SK-N-SH (cell line): ENCODE results near the gene NAT8L. TPM values are rescaled to one million over a fixed set of nuclear protein-coding genes. Genes with fewer than 3 reads are reported as not detected.

ENCODE experiments used
- CTCF ChIA-PET: fragments of 300-600, 350-600 bp; formaldehyde crosslinking; extraction: SDS; loops from one replicate; lab custom pipeline; 2021; lab: Yijun Ruan, JAX
- POLR2A ChIA-PET: fragments of 350-600 bp; sonication (Branson Sonifier 250); formaldehyde crosslinking; extraction: SDS; loops from one replicate; lab custom pipeline; 2020; ENCODE audit warnings: antibody characterized with exemption, inconsistent platforms; lab: Yijun Ruan, JAX
- DNase-seq: peaks from one replicate; pipeline ENCODE4 v3.0.0; 2012
- H2AFZ ChIP-seq: fragments of 200-600 bp; sonication (generic); 2 replicates; pipeline ENCODE4 v1.8.1; 2016; ENCODE audit warnings: antibody characterized with exemption, mild to moderate bottlenecking, low read depth
- H3F3A ChIP-seq: fragments of 200-600 bp; sonication (generic); replicated peaks from 2 replicates; pipeline ENCODE3; 2016; ENCODE audit warnings: antibody characterized with exemption, mild to moderate bottlenecking; ENCODE audit not compliant: insufficient read depth
- H3K27ac ChIP-seq, 2 experiments: fragments of 200-500 bp in 1 of 2; fragments of 200-600 bp in 1 of 2; sonication (Bioruptor generic) in 1 of 2; sonication (generic), shearing (Covaris generic) in 1 of 2; 2 replicates each; pipeline versions ENCODE4 v1.5.1 to v1.6.1; 2014 to 2016; ENCODE audit warnings: low read depth in 2 of 2, inconsistent platforms in 1 of 2, low read length in 1 of 2, mild to moderate bottlenecking in 1 of 2, mixed read lengths in 1 of 2
- H3K27me3 ChIP-seq: fragments of 200-600 bp; sonication (generic), shearing (Covaris generic); 2 replicates; pipeline ENCODE4 v1.6.1; 2016; ENCODE audit warnings: mixed run types; ENCODE audit not compliant: insufficient read depth
- H3K36me3 ChIP-seq, 2 experiments: fragments of 200-500 bp in 1 of 2; fragments of 200-600 bp in 1 of 2; sonication (Bioruptor generic) in 1 of 2; sonication (generic) in 1 of 2; replicated peaks in 1 of 2; 2 replicates each; pipeline versions ENCODE3 to v1.5.1; 2014 to 2016; ENCODE audit warnings: low read length in 1 of 2, mild to moderate bottlenecking in 1 of 2; ENCODE audit not compliant: insufficient read depth in 2 of 2, control insufficient read depth in 1 of 2
- H3K4me1 ChIP-seq, 2 experiments: fragments of 200-500 bp in 1 of 2; fragments of 200-600 bp in 1 of 2; sonication (Bioruptor generic) in 1 of 2; sonication (generic), shearing (Covaris generic) in 1 of 2; 2 replicates each; pipeline versions ENCODE4 v1.5.1 to v1.6.1; 2014 to 2016; ENCODE audit warnings: low read depth in 1 of 2, low read length in 1 of 2, mixed run types in 1 of 2; ENCODE audit not compliant: insufficient read depth in 2 of 2, control insufficient read depth in 1 of 2
- H3K4me2 ChIP-seq: fragments of 200-600 bp; sonication (generic), shearing (Covaris generic); 2 replicates; pipeline ENCODE4 v1.6.1; 2017; ENCODE audit warnings: mixed run types
- H3K4me3 ChIP-seq, 2 experiments: fragments of 200-500 bp in 1 of 2; fragments of 200-600 bp in 1 of 2; sonication (Bioruptor generic) in 1 of 2; sonication (generic), shearing (Covaris generic) in 1 of 2; 2 replicates each; pipeline versions ENCODE4 v1.5.1 to v1.8.1; 2014 to 2016; ENCODE audit warnings: low read depth in 2 of 2, inconsistent platforms in 1 of 2, low read length in 1 of 2, mild to moderate bottlenecking in 1 of 2, mixed read lengths in 1 of 2, moderate library complexity in 1 of 2
- H3K79me2 ChIP-seq: fragments of 200-600 bp; sonication (generic); 2 replicates; pipeline ENCODE4 v1.8.1; 2017; ENCODE audit warnings: mild to moderate bottlenecking; ENCODE audit not compliant: insufficient read depth
- H3K9ac ChIP-seq: fragments of 200-600 bp; sonication (generic); 2 replicates; pipeline ENCODE4 v1.6.1; 2017; ENCODE audit warnings: mixed run types
- H3K9me2 ChIP-seq: fragments of 200-600 bp; sonication (generic); 2 replicates; pipeline ENCODE4 v1.6.1; 2017; ENCODE audit warnings: mixed run types
- H3K9me3 ChIP-seq: fragments of 200-600 bp; sonication (generic); 2 replicates; pipeline ENCODE4 v1.6.1; 2017; ENCODE audit warnings: mixed run types, mild to moderate bottlenecking, moderate library complexity
- H4K20me1 ChIP-seq: fragments of 200-600 bp; sonication (generic); 2 replicates; pipeline ENCODE4 v1.6.1; 2017; ENCODE audit warnings: mild to moderate bottlenecking, mixed run types; ENCODE audit not compliant: insufficient read depth
- EP300 ChIP-seq, 2 experiments: IDR thresholded peaks; 2 replicates each; pipeline versions ENCODE4 v1.4.0 to v1.6.1; 2012; ENCODE audit warnings: borderline replicate concordance in 1 of 2, low read depth in 1 of 2, low read length in 1 of 2
- MAX ChIP-seq: IDR thresholded peaks from 2 replicates; pipeline ENCODE4 v1.4.0; 2012; ENCODE audit warnings: low read depth
- NRF1 ChIP-seq: IDR thresholded peaks from 2 replicates; pipeline ENCODE4 v1.6.1; 2012; ENCODE audit warnings: low read depth, mild to moderate bottlenecking, low read length
- PBX3 ChIP-seq: IDR thresholded peaks from 2 replicates; pipeline ENCODE4; 2012
- WGBS: methylation state at CpG from one replicate; pipeline ENCODE4 v1.1.6; 2017; ENCODE audit warnings: low lambda C conversion rate; 5-methylcytosine and 5-hydroxymethylcytosine counted together
- polyA plus RNA-seq, 3 experiments: library from polyadenylated mRNA; depleted of rRNA; stranded (reverse); fragments of >200 nt; gene quantifications; 2 replicates each; pipeline ENCODE4 v1.2.3, GENCODE V29; 2012

Gene NAT8L
- polyA plus RNA-seq, 1 of the 3 experiments (the other 2 are of a cell fraction) = 0.43 TPM

- H3K9me3 ChIP-seq = no peaks in the 10 kb centered on the region
- H2AFZ ChIP-seq = no peak overlapping the region
- POLR2A ChIA-PET = interaction anchor here (1.1 kb wide), 2 partner anchors 22 to 49 kb away, joined by 3 to 5 read pairs; no protein-coding TSS in a partner anchor
- 18% methylated on average over 9 of the region's 93 CpGs for WGBS
- no peak overlapping the region for H3K4me2 ChIP-seq
- H4K20me1 ChIP-seq = no peaks in the 10 kb centered on the region
- H3K27me3 ChIP-seq = peaks cover 17% of the 10 kb centered on the region
- H3F3A ChIP-seq = no peaks in the 10 kb centered on the region
- CTCF ChIA-PET = interaction anchor here (0.8 kb wide), 1 partner anchor 162 kb away, joined by 4 read pairs; no protein-coding TSS in a partner anchor
- H3K27ac ChIP-seq = peak overlapping the region in 1 of 2 experiments; percentile 74; a peak in 2 of 4 replicates
- H3K9ac ChIP-seq = no peak overlapping the region
- H3K4me3 ChIP-seq = peak overlapping the region in 1 of 2 experiments; percentile 52; a peak in 2 of 4 replicates
- H3K4me1 ChIP-seq = peaks cover 0 to 22% of the 10 kb centered on the region in 2 experiments; a peak in 1 of 4 replicates
- H3K9me2 ChIP-seq = no peaks in the 10 kb centered on the region
- TF ChIP-seq NRF1 = peak; percentile 57; the same call in 1 of the 2 replicates
- TF ChIP-seq EP300 (IDR thresholded peaks at IDR 0.05; ENCODE audit: borderline replicate concordance in 1 of 2, low read depth in 1 of 2, low read length in 1 of 2) = no peak
- H3K79me2 ChIP-seq = no peaks in the 10 kb centered on the region
- peak; percentile 93 for DNase-seq
- H3K36me3 ChIP-seq = no peaks in the 10 kb centered on the region
Observed at GRCh38 chr4:2058264-2059045, 672 bp upstream of the NAT8L start.

GRCh38 chr4:2059726-2060602, 837 bp downstream of the NAT8L start:
- H3K9me2 ChIP-seq = no peaks in the 10 kb centered on the region
- peak overlapping the region in 1 of 2 experiments; percentile 52; a peak in 2 of 4 replicates for H3K4me3 ChIP-seq
- no peak overlapping the region; a peak in 1 of 4 replicates for H3K27ac ChIP-seq
- H3K9ac ChIP-seq = no peak overlapping the region
- H3K4me1 ChIP-seq = peaks cover 0 to 22% of the 10 kb centered on the region in 2 experiments; a peak in 1 of 4 replicates
- H3K4me2 ChIP-seq = no peak overlapping the region
- no peaks in the 10 kb centered on the region for H4K20me1 ChIP-seq
- DNase-seq = peak; percentile 82
- peaks cover 17% of the 10 kb centered on the region for H3K27me3 ChIP-seq
- H3K36me3 ChIP-seq = no peaks in the 10 kb centered on the region
- ChIA-PET POLR2A (interaction anchor here (0.6 to 1.2 kb wide), 3 partner anchors 14 to 108 kb away, joined by 3 read pairs; no protein-coding TSS in a partner anchor), CTCF (interaction anchor here (2.0 kb wide), 1 partner anchor 160 kb away, joined by 5 read pairs; no protein-coding TSS in a partner anchor)
- H2AFZ ChIP-seq = no peak overlapping the region
- no peaks in the 10 kb centered on the region for H3F3A ChIP-seq
- no peaks in the 10 kb centered on the region for H3K79me2 ChIP-seq
- no peak for TF ChIP-seq NRF1
- no peak for TF ChIP-seq MAX
- TF ChIP-seq PBX3 = no peak
- TF ChIP-seq, all 33 proteins: peak for 0
- H3K9me3 ChIP-seq = no peaks in the 10 kb centered on the region
- WGBS = 11% methylated on average over 38 of the region's 102 CpGs
